ENCODE results near the gene CFAP161. TPM values are rescaled to one million over a fixed set of nuclear protein-coding genes. Genes with fewer than 3 reads are reported as not detected.

Gene CFAP161
- total RNA-seq, 1 donor = 0.86 TPM

DNA sequence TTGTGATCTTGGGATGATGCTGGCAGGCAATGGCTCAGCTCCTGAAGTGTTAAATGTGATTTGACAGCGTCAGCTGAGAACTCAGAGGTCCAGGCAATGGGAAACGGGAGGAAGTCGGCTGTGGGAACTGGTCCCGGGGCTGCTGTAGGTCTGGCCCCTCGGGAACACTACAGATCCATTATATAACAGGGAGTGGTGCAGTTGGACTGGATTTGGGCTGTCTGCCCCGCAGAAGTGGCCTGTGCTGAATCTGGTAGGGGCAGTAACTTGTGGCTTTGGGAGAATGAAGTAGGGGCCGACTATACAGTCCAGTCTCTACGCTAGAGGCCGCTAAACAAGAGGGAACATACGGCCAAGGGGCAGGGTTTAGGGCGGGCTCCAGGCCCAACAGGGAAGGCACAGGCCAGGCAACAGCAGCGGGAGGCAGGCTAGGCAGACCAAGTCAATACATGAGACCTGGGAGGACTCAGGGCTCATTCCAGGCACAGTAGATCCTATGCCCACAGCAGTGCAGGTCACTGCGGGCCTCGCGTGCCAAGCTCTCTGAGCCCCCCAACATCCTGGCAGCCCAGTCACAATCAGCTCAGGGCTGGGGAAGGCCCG is 42.3 kb downstream of the CFAP161 start:
- H3K4me3 ChIP-seq (ENCODE audit: low read depth, low read length) = no peak overlapping the region
- TF ChIP-seq, protein P1, sequence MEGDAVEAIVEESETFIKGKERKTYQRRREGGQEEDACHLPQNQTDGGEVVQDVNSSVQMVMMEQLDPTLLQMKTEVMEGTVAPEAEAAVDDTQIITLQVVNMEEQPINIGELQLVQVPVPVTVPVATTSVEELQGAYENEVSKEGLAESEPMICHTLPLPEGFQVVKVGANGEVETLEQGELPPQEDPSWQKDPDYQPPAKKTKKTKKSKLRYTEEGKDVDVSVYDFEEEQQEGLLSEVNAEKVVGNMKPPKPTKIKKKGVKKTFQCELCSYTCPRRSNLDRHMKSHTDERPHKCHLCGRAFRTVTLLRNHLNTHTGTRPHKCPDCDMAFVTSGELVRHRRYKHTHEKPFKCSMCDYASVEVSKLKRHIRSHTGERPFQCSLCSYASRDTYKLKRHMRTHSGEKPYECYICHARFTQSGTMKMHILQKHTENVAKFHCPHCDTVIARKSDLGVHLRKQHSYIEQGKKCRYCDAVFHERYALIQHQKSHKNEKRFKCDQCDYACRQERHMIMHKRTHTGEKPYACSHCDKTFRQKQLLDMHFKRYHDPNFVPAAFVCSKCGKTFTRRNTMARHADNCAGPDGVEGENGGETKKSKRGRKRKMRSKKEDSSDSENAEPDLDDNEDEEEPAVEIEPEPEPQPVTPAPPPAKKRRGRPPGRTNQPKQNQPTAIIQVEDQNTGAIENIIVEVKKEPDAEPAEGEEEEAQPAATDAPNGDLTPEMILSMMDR (IDR thresholded peaks at IDR 0.05; ENCODE audit: insufficient read depth, low read depth, low read length) = no peak
- no peak for DNase-seq (ENCODE audit: low read depth)

DNA sequence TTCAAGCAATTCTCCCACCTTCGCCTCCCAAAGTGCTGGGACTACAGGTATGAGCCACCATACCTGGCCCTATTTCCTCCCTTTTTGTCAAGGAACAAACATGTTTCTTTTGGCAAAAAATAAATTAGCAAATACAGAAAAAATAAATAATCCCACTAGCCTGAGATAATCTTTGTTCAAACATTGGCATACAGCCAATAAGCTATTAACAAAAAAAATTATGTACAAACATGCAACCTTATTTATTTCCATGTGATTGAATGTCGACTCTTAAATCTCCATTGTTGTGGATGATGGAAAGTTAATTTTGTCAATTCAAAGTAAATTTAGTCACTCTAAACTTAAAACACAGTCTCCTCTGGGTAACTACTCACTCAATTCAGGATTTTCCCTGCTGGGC is 44.3 kb downstream of the CFAP161 start:
- DNase-seq (ENCODE audit: low read depth) = no peak
- H3K4me3 ChIP-seq (ENCODE audit: low read depth, low read length) = no peak overlapping the region
- TF ChIP-seq, protein P1 (IDR thresholded peaks at IDR 0.05; ENCODE audit: insufficient read depth, low read depth, low read length) = no peak

DNA sequence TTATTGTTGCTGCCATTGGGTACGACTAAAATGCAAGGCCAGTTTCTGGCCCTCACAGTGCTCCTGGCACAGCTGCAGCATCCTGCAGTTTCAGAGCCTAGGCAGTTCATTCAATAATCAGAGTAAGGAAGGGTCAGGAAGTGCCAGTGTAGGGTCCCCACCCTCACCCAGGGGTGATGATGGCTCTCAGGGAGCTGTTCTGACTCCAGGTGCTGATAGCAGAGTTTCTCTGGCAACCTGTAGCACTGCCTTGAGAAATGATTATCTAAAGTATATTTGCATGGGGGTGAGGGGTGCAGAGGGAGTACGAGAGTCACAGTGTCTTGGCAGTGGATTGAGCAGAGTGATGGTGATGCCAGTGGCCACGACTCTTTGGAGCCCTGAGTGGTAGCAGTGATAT is 47.1 kb downstream of the CFAP161 start:
- TF ChIP-seq, protein P1 (IDR thresholded peaks at IDR 0.05; ENCODE audit: insufficient read depth, low read depth, low read length) = no peak
- no peak for DNase-seq (ENCODE audit: low read depth)
- no peak overlapping the region for H3K4me3 ChIP-seq (ENCODE audit: low read depth, low read length)

DNA sequence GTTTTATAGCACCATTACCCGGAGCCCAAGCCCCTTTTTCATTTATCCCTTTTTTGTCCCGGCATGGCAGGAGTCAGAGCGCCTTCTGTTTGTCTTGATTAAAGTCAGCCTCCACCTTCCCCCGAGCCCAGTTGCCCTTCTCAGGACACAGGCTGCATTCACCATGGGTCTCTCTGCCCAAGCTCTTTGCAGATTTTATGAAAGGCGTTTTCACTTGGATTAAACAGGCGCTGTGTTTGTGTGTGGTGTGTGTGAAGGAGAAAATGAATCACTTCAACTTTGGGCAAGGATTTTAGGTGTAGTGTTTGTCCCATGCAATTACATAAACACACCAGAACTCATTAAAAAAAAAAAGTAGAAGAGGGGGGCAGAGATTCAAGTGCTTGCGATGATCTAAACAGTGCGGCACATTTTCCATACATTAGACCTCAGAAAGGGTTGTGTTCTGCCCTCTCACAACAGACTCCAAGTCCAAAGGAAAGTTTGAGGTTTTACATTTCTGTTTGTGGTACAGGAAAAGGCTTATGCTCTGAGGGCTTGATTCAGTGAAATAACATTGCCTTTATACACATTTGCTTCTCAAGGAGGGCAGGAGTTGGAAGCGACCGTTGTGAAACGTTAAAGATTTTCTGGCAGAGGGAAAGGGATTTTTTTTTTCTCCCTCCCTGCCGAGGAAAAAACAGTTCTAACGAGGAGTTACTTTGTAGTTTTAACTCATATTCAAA is 48.1 kb downstream of the CFAP161 start:
- TF ChIP-seq, protein P1 (IDR thresholded peaks at IDR 0.05; ENCODE audit: insufficient read depth, low read depth, low read length) = no peak
- DNase-seq (ENCODE audit: low read depth) = no peak
- no peak overlapping the region for H3K4me3 ChIP-seq (ENCODE audit: low read depth, low read length)

DNA sequence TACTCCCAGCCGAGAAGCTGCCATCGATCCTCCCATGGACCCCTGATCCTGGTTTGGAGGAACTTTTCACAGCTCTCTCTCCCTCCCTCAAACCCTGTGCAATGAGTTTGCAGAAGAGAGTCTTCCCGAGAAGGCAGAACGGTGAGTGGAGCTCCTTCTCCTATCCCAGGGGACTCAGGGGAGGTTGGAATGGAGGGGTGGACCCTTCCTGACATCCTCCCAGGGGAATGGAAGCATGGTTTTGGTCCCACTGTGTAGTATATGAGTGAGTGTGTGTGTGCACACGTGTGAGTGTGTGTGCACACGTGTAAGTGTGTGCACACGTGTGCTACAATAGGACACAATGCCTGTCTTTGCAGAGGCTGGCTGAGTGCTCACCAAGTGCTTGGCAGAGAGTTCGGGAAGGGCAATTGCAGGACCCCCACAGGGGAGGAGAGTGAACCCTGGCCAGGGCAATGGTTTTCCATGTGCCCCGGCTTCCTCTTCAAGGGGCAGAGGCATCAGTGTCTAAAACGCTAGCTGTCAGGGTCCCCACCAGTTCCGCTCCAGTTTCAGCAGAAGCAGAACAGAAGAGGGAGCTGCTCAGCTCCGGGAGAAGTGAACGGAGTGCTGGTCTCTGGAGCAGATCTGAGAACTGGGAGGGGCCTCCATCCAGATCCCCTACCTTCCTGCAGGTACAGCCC is 48.8 kb downstream of the CFAP161 start:
- no peak overlapping the region for H3K4me3 ChIP-seq (ENCODE audit: low read depth, low read length)
- no peak for DNase-seq (ENCODE audit: low read depth)
- TF ChIP-seq, protein P1 (IDR thresholded peaks at IDR 0.05; ENCODE audit: insufficient read depth, low read depth, low read length) = no peak

DNA sequence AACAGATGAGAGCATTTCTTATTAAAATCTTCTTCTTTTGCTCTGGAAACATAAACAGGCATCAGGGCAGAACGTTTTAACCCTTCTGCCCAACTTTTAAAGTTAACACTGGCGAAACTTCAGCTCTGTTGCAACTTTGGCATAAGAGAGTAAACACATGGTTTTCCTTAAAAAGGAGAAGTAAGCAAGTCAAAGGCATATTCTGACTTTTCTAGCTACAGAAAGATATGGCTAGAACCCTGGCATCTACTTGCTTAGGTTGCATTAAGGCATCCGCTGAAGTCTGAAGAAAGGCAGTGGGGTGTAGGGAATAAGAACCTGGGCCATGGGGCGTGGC is 49.3 kb downstream of the CFAP161 start:
- no peak overlapping the region for H3K4me3 ChIP-seq (ENCODE audit: low read depth, low read length)
- TF ChIP-seq, protein P1 (IDR thresholded peaks at IDR 0.05; ENCODE audit: insufficient read depth, low read depth, low read length) = no peak
- DNase-seq (ENCODE audit: low read depth) = no peak

Measured in fibroblast of villous mesenchyme (primary cell).